Posterior cingulate gyrus (tissue), 11 donors: ENCODE measurements around the gene BCAP29.
A peak's percentile ranks its signal among the peaks of the same experiment; 100 is the strongest.
"Not testable (repeated sequence)": the region's sequence is repeated elsewhere in the genome, so short reads cannot be mapped to it uniquely, and the experiment has no call there.

ENCODE experiments used
- DNase-seq, 10 donors: peaks; one replicate each; pipeline versions ENCODE4 v3.0.0 to v3.0.0-alpha.2; 2020 to 2021; ENCODE audit warnings: mixed read lengths in 3 of 10
- intact Hi-C: fragments of 100-400 bp; cut with DNase I; formaldehyde crosslinking; loops from one replicate; pipeline ENCODE4 v1.15.1; 2023

BCAP29 gene

DNA sequence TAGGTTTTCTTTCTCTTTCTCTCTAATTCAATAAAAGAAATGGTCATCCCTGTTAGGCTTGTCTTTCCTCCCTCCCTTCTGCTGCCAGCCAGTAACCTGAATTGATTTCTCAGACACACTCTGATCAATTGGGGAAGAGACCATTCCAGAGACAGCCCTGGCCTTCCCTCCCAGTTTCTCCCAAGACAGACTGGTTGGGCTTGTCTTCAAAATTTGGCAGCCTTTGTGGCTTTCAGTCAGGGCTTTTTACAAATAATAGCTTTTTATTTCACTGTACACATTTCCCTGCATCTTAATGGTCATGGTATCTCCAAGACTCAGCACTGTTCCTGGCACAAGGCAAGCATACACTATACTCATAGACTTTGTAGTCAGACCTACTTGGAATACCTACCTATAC lies 33.9 kb downstream of the BCAP29 start:
- intact Hi-C loops = no loop called here

DNA sequence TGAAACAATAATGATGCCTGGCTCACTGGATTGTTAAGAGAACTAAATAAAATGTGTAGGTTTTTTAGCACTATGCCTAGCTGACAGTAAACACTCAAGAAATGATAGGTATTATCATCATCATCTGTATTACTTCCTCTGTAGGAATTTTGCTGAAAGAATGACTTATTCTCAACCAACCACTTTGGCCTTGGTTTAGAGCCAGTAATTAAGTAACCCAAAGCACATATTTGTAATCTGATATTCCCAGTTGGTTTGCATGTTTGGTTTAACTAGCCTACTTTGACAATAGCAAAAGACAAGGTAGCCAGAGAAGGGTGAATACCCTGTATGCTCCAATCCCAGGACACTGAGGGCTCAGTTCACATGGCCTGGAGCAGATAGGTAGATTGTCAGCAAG lies 34.4 kb downstream of the BCAP29 start:
- no peak for DNase-seq
- intact Hi-C loops = no loop called here

More for the DNA sequence above, 33.9 kb downstream of the BCAP29 start:
- no peak for DNase-seq

DNA sequence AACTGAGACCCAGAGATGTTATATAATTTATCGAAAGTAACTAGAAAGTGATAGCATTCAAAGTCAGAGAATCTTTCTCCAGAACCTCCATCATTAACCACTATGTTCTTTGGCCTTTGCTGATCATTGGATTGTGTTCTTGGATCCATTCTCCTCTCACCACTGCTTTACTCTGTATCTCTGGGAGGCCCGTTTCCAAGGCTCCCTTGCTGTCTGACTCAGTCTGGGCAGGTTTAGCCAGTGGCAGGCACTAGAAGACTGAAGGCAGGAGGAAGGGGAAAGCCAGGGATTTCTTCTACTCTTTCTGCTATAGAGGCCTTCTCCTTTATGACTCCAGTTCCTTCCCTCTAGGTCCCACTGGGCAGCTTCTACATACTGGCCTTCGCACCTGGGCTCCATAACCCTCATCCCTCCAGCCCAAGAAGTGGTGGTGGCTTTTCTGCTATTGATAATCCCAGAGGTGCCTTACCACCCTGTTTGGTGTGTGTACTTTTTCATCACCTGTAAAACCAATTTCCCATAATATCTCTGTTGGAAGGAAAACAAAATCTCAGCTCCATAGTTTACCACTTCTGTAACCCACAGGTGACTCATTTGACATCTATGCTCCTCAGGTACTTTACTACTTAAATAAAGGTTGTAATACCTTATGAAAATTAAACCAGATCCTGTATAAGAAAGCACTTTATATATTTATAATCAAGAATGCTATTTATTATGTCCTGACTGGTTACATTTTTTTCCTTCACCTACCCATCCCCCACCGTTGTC lies 36.0 kb downstream of the BCAP29 start:
- intact Hi-C loops = no loop called here
- DNase-seq = no peak

DNA sequence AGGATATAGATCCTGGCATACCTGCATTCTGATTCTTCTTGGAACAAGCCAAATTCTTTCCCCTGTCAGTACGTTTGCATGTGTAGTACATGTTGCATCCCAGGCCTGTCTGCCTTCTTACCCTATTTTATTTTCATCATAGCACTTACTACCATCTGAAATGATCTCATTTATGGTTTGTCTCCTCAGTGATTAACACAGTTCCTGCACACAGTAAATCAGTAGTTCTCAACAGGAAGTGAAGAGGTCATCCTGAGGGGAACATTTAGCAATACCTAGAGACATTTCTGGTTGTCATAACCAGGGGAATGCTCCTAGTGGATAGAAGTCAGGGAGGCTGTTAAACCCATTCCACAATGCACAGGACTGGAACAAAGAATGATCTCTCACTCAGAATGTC lies 42.4 kb downstream of the BCAP29 start:
- no peak for DNase-seq
- intact Hi-C loops = no loop called here

DNA sequence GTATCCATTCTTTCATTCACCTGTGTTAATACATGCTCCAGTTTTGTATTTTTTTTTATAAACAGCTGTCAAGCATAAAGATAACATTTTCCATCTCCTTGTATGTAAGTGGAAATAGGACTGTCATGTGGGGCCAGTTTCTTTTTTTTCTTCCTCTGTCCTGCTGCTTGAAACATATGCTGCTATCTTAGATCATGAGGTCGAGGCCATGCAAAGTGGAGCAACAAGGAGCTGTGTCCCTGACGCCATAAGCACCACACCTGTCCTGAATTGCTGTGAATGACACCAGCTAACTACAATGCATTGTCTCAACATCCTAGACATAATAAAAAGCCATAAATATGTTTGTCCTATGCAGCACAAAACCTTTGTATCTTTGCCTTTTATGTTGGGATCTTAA lies 42.8 kb downstream of the BCAP29 start:
- no peak for DNase-seq
- intact Hi-C loops = no loop called here

DNA sequence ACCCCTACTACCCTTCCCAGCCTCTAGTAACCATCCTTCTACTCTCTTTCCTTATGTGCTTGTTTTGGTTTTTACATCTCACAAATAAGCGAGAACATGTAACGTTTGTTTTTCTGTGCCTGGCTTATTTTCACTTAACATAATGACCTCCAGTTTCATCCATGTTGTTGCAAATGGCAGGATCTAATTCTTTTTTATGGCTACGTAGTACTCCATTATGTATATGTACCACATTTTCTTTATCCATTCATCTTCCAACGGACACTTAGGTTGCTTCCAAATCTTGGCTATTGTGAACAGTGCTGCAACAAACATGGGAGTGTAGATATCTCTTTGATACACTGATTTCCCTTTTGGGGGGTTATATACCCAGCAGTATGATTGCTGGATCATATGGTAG lies 47.0 kb downstream of the BCAP29 start:
- DNase-seq = no peak
- intact Hi-C loops = no loop called here

DNA sequence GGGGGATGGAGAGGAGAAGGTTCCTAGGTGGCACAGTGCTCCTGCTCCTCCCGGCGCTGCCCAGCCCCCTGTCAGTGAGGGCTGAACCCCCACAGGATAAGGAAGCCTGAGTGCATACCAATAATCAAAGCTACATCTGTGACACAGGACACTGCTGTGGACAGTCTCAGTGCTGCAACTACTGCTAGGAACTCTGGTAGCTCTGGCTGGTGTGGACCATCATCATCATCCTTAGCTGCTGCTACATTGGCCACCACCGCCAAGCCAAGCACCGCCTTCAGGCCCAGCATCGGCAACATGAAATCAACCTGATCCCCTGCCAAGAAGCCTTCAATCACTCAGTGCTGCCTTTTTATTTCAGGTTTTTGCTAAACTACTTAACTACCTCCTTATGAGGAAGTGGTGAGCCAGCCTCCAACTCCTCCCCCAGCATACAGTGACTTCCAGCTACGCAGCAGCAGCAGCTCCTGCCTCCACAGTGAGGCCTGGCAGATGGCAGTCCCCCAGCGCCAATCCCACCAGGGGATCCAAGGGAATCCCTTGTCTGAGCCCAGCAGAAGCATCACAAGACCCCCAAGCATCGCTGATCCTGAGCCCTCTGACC lies 48.5 kb downstream of the BCAP29 start:
- peak in 3 of 10 donors; percentile 60 to 83 (median 78) for DNase-seq
- intact Hi-C loops = no loop called here

DNA sequence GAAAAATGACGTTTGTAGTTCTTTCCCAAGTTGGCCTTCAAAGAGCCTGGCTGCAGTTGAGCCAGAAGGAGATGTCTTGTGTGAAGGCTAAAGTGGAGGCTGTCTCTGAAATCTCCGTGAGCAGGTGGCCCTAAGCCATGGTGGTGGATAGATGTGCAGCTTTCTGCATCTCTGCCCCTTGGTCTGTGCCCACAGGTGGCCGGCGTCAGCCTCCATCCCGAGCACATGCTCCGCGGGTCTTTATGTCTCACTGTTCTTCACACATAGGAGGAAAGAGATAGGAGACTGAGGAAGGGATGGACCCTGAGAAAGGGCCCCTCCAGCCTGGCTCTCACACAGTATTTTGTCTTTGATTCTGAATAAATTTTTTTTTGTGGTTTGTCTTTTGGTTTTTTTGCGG lies 50.3 kb downstream of the BCAP29 start:
- DNase-seq = peak in 1 of 10 donors; percentile 70
- intact Hi-C loops = no loop called here

DNA sequence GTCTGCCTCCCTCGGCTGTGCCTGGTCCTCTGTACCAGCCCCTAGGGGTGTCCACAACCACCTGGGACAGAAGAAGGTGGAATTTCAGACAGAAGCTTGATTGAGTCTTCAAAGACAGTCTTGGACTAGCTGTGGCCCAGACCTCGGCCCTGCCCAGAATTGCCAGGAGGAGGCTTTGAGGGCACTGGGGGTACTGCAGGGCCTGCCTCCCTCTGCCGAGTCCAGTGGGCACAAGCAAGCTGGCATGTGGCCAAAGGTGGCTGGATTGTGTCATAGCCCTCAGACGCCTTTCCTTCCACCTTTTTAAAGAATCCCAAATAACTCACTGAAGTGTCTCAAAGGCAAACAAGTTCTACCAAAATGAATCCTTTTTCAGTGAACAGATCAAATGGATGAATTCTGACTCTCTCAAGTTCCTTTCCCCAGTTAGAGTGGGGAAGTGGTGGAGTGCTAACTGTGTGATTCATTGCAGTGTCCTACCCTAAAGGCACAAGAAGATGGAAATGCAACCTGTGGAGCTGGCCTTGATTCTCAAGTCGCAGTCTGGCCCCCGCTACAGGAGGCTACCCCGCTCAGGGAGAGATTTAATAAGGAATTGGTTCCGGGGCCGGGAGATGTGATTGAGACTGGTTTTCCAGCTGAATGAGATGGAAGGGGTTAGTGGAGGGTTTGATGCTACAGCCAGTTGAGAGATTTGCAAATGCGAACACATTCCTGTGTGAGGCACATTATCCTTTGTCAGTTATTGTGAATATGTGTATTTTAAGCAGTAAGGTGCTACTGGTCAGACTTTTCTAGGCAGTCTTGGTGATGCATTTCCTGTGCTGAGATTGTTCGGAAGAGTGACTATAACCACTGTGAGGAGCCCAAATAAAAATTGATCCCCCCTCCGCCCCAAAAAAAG lies 51.8 kb downstream of the BCAP29 start:
- peak in 2 of 10 donors; percentile 72 to 73 for DNase-seq
- intact Hi-C loops = no loop called here

DNA sequence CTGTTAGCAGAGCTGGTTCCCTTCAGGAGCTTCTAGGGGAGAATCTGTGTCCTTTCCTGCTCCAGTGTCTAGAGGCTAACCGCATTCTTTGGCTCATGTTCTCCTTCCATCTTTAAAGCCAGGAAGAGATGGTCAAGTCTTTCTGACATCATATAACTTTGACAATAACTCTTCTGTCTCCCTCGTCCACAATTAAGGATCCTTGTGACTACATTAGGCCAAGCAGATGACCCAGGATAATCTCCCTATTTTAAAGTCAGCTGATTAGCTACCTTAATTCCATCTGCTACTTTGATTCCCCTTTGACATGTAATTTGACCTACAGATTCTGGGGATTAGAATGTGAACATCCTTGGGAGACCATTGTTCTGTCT lies 52.4 kb downstream of the BCAP29 start:
- DNase-seq = no peak
- intact Hi-C loops = no loop called here

DNA sequence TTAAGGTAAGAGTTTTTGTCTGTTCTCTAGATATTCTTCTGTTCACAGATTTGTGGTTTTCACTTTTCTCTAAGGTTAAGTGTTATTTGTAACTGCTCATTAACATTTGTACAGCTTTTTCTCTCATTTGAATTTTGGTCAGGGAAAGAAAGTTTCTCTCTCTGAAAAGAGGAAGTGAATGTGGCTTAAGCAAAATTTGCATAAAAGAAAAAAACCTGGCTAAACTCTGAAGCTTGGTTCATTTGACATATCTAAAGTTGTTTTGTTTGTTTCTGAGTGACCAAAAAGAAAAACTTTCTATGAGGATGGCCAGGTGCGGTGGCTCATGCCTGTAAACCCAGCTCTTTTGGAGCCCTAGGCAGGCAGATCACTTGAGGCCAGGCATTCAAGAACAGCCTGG lies 58.5 kb downstream of the BCAP29 start:
- DNase-seq = no peak
- intact Hi-C loops = no loop called here

DNA sequence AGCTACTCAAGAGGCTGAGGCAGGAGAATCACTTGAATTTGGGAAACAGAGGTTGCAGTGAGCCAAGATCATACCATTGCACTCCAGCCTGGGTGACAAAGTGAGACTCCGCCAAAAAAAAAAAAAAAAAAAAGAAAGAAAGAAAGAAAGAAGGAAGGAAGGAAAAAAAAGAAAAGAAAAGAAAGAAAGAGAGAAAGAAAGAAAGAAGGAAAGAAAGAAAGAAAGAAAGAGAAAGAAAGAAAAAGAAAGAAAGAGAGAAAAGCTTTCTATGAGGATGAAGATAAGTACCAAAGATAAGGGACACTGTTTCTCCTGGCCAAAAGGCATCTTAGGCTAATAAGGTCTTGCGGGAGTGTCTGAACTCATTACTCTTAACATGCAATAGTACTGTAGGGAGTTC lies 59.0 kb downstream of the BCAP29 start:
- DNase-seq, intact Hi-C loops: not testable (repeated sequence)

DNA sequence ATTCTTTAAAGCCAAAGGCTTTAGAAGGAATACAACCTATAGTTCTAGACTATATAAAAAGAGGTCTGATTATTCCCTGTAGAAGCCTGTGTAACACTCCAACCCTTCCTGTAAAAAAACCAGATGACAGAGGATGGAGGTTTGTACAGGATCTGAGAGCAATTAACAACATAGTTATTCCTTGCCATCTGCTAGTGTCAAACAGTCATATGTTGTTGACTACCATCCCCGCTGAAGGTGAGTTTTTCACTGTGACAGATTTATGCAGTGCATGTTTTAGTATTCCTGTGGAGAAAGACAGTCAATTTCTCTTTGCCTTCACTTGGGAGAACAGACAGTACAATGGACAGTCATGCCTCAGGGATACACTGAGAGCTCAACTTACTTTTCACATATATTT lies 61.6 kb downstream of the BCAP29 start:
- intact Hi-C loops = no loop called here
- DNase-seq = no peak

DNA sequence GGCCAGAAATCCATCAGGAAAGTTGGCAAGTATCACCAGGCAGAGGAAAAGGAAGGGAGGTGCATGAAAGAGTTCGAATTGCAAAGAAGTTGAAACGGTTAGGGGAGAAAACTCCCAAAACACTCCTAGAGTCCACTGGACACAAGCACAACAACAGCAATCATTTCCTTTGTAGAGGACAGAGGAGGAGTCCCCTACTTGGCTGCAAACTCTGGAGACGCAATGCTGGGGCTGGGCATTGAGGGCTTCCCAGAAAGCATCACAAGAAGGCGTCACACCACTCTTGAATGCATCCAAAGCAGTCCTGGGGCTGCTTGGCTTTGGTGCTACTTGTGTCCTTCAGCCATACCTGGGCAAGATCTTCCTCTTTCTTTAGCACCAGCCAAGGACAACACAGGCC lies 62.5 kb downstream of the BCAP29 start:
- DNase-seq = no peak
- intact Hi-C loops = no loop called here

DNA sequence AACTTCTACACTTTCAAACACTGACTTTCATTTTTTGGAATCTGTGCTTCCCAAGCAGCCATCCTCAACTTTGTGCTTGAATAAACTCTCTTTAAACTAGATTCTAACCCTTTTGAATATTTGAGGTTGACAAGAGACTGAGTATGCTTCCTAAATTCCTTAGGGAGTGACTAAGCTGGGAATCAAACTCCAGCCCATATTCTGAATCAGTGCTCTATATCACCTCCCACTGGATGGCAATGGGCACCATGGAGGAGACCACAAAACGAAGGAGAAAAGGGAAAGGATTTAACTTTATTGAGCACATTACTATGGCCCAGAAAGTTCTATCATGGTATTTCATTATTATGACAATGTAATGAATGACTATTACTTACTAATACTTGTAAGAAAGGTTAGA lies 63.4 kb downstream of the BCAP29 start:
- intact Hi-C loops = no loop called here
- no peak for DNase-seq

DNA sequence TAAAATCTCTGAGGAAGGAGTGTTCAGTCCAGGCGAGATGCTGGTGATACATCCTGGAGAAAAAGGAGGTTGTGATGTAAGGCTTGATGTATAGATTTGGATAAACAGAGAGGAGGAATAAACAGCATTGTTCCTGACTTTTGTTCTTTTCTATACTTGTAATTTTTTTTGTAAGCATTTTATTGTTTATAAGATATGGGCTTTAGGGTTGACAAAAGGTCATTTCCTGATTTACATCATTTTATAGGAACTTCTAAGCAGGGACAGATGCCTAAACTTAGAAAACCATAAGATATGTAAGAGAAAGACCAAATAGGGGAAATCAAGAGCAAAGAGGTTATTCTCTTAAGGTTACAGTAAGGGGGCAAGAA lies 63.9 kb downstream of the BCAP29 start:
- intact Hi-C loops = no loop called here
- DNase-seq = no peak

DNA sequence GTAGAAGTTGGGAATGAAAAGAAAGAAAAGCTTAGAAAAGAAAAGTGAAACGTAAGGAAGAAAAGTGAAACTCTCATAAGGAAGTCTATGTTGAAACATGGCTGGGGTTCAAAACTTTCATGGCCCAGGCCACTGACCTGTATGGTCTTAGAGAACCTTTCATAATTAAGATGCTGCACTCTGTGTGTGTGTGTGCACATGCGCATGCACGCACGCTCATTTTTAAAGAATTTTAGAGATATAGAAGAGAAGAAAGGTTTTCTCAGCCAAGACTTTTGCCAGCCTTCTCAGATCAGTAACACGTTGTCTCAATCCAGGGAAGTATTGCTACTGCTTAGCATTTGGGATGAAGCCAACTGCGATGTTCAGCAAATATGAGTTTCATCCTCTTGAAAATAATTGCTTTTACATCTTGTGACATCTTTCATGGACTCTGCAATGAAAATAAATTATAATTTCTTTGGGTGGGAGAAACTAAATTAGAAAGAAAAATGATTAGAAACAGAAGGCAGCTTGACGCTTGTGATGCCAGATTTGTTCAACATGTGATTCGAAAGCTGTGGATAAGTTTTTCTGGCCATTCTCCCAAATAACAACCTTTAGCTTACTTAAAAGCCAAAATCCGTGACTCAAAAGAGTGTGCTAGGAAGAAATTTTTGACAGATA lies 64.4 kb downstream of the BCAP29 start:
- intact Hi-C loops = no loop called here
- no peak for DNase-seq

DNA sequence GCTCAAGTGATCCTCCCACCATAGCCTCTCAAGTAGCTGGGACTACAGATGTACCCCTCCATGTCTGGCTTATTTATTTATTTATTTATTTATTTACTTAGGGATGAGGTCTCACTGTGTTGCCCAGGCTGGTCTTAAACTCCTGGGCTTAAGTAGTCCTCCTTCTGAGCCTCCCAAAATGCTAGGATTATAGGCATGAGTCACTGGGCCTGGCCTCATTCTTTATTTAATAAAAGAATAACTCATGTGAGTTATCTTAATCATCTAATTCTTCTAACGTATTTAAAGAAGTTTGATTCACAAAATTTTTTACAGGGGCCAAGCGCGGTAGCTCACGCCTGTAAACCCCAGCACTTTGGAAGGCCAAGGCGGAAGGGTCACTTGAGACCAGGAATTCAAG lies 72.6 kb downstream of the BCAP29 start:
- no peak for DNase-seq
- intact Hi-C loops = no loop called here

DNA sequence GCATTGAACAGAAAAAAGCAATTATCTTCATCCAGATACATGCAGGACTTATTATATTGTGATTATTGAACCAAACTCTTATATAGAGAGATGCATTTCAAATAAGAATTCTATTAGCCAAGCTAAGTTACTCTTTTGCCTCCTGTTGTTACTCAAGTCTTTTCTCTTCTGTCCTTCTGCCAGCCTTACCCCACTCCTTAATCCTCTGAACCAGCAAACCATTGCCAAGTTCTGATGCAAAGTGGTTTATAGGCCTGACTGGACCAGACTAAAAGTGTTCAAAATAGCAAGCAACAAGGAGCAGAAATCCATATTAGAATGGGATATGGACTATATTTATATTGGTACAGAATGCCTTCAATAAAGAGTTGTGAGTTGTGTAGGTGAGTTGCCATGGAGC lies 78.4 kb downstream of the BCAP29 start:
- intact Hi-C loops = no loop called here
- no peak for DNase-seq

DNA sequence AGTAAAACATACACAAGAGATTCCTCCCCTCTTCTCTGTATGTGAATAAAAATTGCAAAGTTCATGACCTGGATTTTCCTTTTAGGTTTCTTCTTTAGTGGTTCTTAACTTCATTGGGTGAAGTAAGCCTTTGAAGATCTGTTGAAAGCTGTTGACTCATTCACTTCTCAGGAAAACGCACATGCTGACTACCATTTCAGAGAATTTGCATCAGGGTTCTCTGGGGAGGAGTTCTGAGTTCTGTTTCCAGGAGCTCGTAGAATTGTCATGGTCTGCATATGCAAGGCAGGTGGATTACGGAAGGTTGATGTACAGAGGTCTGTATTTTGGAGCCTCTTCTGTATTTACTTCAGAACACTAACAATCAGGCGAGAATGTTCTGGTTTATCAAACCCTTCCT lies 79.6 kb downstream of the BCAP29 start:
- intact Hi-C loops = no loop called here
- DNase-seq = no peak
